GM10248 (cell line): ENCODE data around the gene SEMA3G.

ENCODE experiments used
- CTCF ChIA-PET: fragments of 300-600 bp; sonication (Branson Sonifier 250); formaldehyde crosslinking; extraction: SDS; loops from one replicate; lab custom pipeline; 2021; ENCODE audit warnings: antibody characterized with exemption; lab: Yijun Ruan, JAX
- POLR2A ChIA-PET: fragments of 350-650 bp; sonication (Branson Sonifier 250); formaldehyde crosslinking; extraction: SDS; loops from one replicate; lab custom pipeline; 2020; ENCODE audit warnings: antibody characterized with exemption; lab: Yijun Ruan, JAX
- DNase-seq: peaks from one replicate; pipeline ENCODE4 v3.0.0; 2012; ENCODE audit errors: extremely low spot score
- TF ChIP-seq, protein P1 (sequence below): IDR thresholded peaks from 2 replicates; pipeline ENCODE4 v1.5.1; 2012; ENCODE audit warnings: mild to moderate bottlenecking, low read depth; ENCODE audit errors: extremely low read depth, missing control alignments, control extremely low read depth

Gene SEMA3G

DNA sequence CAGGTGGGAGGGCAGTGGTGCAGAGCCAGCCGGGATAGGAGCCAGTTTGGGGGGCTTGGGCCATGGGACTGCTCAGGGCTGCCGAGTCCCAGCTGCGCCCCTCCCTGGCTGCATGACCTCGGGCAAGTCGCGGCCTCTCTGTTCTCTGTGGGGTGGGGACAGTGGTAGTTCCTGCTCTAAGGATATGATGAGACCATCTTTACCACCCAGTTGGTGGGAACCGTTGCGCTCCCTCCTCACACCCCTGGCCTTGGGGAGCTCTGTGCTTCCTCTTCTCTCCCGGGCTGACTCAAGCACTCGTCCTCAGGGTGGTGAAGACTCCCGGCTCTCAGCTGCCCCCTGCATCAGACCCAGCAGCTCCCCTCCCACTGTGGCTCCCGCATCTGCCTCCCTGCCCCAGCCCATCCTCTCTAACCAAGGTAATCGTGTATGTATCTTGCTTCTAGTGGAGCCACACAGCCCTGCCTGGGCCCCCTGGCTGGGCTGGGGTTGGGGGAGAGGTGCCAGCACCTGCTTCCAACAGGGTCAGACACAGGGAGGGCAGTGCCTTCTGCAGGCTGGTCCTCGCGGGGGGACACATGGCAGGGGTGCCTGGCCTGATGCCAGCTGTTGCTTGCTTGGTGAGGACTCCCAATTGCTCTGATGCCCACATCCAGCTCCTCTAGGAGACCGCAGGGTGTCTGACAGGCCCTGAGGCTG is 35.1 kb upstream of the SEMA3G start:
- TF ChIP-seq, protein P1, sequence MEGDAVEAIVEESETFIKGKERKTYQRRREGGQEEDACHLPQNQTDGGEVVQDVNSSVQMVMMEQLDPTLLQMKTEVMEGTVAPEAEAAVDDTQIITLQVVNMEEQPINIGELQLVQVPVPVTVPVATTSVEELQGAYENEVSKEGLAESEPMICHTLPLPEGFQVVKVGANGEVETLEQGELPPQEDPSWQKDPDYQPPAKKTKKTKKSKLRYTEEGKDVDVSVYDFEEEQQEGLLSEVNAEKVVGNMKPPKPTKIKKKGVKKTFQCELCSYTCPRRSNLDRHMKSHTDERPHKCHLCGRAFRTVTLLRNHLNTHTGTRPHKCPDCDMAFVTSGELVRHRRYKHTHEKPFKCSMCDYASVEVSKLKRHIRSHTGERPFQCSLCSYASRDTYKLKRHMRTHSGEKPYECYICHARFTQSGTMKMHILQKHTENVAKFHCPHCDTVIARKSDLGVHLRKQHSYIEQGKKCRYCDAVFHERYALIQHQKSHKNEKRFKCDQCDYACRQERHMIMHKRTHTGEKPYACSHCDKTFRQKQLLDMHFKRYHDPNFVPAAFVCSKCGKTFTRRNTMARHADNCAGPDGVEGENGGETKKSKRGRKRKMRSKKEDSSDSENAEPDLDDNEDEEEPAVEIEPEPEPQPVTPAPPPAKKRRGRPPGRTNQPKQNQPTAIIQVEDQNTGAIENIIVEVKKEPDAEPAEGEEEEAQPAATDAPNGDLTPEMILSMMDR: no peak
- ChIA-PET CTCF (interaction anchor here (1.4 kb wide), 1 partner anchor 8 kb away, joined by 4 read pairs; no protein-coding TSS in a partner anchor), POLR2A (no interaction called here)
- no peak for DNase-seq

DNA sequence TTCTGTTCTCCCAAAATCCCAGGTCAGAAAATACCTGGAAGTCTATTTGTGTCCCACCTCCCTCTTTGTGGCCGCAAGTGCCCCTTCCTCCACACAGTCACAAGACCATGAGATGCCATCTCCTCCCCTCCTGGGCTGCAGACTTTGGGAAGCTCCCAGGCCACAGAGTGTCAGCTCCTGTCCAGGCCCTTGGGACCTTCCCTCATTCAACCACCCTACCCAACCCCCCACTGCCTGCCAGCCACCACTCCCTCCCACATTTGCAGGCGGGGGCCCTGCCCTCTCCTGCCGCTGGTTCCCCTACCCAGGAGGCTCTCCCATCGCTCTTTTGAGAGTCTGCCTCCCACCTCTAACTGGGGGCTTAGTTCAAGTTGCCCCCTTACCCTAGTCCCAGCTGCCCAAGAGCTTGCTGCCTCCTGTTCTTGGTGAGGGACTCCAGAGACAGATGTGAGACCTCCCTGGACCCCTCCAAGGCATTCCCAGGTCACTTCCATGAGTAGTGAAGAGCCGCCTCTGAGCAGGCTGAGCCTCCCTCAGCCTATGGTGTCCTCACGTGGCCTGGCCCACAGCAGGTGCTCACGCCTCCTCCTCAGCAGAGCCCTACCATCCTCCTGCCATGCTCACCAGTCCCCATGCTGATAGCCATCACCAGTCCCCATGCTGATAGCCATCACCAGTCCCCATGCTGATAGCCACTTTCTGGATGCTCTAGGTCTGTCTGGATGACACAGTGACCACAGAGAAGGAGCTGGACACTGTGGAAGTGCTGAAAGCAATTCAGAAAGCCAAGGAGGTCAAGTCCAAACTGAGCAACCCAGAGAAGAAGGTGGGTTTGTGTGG is 34.4 kb upstream of the SEMA3G start:
- ChIA-PET CTCF (no interaction called here), POLR2A (no interaction called here)
- DNase-seq: no peak
- TF ChIP-seq, protein P1: no peak

DNA sequence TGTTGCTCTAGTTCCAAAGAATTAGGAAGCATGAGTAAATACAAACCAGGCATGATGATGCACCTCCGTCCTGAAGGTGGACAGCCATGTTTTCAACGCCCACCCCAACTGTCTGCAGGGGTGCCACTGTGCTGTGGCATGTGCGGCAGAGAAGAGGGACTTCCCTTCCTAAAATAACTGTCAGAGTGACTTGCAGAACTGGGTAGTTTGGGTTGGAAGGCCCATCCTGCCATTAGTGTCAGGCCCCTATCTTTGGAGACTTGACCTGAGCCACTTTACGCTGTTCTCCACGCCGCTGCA is 32.8 kb upstream of the SEMA3G start:
- ChIA-PET POLR2A (no interaction called here), CTCF (no interaction called here)
- no peak for DNase-seq
- TF ChIP-seq, protein P1: no peak

DNA sequence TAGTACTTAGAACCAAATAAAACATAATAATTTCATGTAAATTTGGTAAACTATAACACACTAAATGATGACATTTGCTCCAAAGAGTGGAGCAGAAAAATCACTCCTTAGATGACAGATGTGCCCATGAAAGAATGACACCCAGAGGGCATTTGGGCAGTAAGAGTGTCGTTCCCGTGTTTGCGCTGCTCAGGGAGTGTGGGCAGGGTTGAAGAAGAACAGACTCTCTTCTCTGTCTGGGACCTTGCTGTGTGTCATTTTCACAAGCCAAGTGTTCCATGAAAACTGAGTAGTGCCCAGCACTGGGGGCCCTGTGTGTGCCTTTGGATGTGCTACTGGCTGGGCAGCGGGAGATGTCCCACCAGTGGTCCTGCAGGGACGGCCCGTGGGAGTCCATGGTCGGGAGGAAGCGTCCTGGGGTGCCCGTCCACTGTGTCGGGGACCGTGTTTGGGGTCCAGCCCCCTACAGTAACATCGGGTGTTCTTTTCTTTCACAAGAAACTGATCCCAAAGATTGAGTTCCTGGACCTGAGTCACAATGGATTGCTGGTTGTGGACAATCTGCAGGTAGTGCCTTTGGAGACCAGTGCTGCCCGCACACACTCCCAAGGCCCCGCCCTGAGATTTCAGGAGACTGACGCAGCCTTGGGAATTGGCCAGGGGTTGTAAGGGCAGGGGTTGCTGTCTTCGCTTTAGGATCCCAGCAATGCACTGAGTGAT is 32.3 kb upstream of the SEMA3G start:
- ChIA-PET POLR2A (no interaction called here), CTCF (no interaction called here)
- TF ChIP-seq, protein P1: no peak
- DNase-seq: no peak

DNA sequence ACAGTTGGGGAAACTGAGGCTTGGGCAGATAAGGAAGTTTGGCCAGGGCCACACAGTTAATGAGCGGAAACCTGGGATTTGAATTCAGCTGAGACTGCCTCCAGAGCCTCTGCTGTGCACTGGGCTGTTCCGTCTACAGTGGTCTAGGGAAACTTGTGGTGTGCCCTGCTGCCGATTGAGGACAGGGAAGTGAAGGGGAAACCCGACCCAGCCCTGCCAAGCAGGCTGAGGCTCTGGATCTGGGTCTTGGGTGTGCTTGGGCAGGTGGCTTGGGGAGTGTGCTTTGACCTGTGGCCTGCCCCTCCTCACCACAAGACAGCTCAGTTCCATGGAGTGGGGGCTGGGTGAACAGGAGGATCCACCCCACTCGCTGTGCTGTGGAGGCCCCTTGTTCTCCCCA is 28.1 kb upstream of the SEMA3G start:
- POLR2A ChIA-PET: no interaction called here
- CTCF ChIA-PET: interaction anchor here (0.9 to 7.6 kb wide), 6 partner anchors 14 to 91 kb away, joined by 3 to 53 read pairs (median 4); no protein-coding TSS in a partner anchor

More for the DNA sequence above, 28.1 kb upstream of the SEMA3G start:
- TF ChIP-seq, protein P1: no peak
- no peak for DNase-seq
